Tibial nerve (tissue), 4 donors: ENCODE measurements around the gene SHROOM3. TPM values are rescaled to one million over a fixed set of nuclear protein-coding genes. Genes with fewer than 3 reads are reported as not detected.

Experiments
- DNase-seq, 2 donors: peaks; one replicate each; pipeline ENCODE4 v3.0.0-alpha.2; 2019; ENCODE audit warnings: low spot score in 2 of 2
- H3K27ac ChIP-seq, 4 donors: fragments of 200-600 bp; sonication (generic) in 3 of 4; one replicate each; pipeline ENCODE4 v1.5.1; 2017 to 2019; ENCODE audit warnings: mild to moderate bottlenecking in 1 of 4
- H3K27me3 ChIP-seq, 2 donors: fragments of 200-600 bp; sonication (generic) in 1 of 2; one replicate each; pipeline versions ENCODE4 v1.5.1 to v1.6.0; 2017 to 2019
- H3K36me3 ChIP-seq, 3 donors: fragments of 200-600 bp; sonication (generic); one replicate each; pipeline ENCODE4 v1.5.1; 2018 to 2019
- H3K4me1 ChIP-seq, 4 donors: fragments of 200-600 bp; sonication (generic) in 3 of 4; one replicate each; pipeline ENCODE4 v1.5.1; 2017 to 2019
- H3K4me3 ChIP-seq, 4 donors: fragments of 200-600 bp; sonication (generic) in 3 of 4; one replicate each; pipeline ENCODE4 v1.5.1; 2017 to 2019; ENCODE audit warnings: mild to moderate bottlenecking in 1 of 4, moderate library complexity in 1 of 4
- H3K9me3 ChIP-seq, 4 donors: fragments of 200-600 bp; sonication (generic) in 3 of 4; one replicate each; pipeline ENCODE4 v1.5.1; 2017 to 2019
- EP300 ChIP-seq, 2 donors: sonication (generic); formaldehyde crosslinking; IDR thresholded peaks; one replicate each; pipeline ENCODE4 v1.6.1; 2017; ENCODE audit warnings: antibody characterized with exemption in 2 of 2, mild to moderate bottlenecking in 1 of 2
- POLR2A ChIP-seq, 2 donors: fragments of 450-650 bp; IDR thresholded peaks; one replicate each; pipeline ENCODE4 v1.6.1; 2017; ENCODE audit warnings: antibody characterized with exemption in 2 of 2, mild to moderate bottlenecking in 2 of 2, moderate library complexity in 2 of 2
- WGBS, 2 donors: methylation state at CpG; one replicate each; pipeline ENCODE4 v1.1.5; 2018; 5-methylcytosine and 5-hydroxymethylcytosine counted together
- total RNA-seq, 4 donors: library from RNA; depleted of rRNA; stranded (reverse); fragments of >200 nt; gene quantifications; one replicate each; pipeline ENCODE4 v1.1.0, GENCODE V29; 2016
- TF ChIP-seq, protein P1 (sequence below), 5 experiments: fragments of 200-600 bp in 3 of 5; fragments of 450-650 bp in 2 of 5; sonication (generic) in 3 of 5; IDR thresholded peaks; one replicate each; pipeline ENCODE4 v1.5.1; 2016 to 2019; ENCODE audit warnings: antibody characterized with exemption in 5 of 5, mild to moderate bottlenecking in 3 of 5, moderate library complexity in 2 of 5

Gene SHROOM3
- total RNA-seq, 4 donors from 2014 or later = 28.0 to 49.8 (median 37.9) TPM

GRCh38 chr4:76747563-76747962 is 312.5 kb downstream of the SHROOM3 start:
- no peaks in the 10 kb centered on the region for H3K9me3 ChIP-seq
- no peak overlapping the region for H3K4me3 ChIP-seq
- no peak for DNase-seq
- 67 to 69% methylated on average over 2 of the region's 2 CpGs for WGBS, 2 donors
- H3K36me3 ChIP-seq = no peaks in the 10 kb centered on the region
- no peak overlapping the region for H3K27ac ChIP-seq
- peaks cover 0 to 31% (median 0%) of the 10 kb centered on the region in 4 donors for H3K4me1 ChIP-seq
- no peaks in the 10 kb centered on the region for H3K27me3 ChIP-seq
- TF ChIP-seq, protein P1, sequence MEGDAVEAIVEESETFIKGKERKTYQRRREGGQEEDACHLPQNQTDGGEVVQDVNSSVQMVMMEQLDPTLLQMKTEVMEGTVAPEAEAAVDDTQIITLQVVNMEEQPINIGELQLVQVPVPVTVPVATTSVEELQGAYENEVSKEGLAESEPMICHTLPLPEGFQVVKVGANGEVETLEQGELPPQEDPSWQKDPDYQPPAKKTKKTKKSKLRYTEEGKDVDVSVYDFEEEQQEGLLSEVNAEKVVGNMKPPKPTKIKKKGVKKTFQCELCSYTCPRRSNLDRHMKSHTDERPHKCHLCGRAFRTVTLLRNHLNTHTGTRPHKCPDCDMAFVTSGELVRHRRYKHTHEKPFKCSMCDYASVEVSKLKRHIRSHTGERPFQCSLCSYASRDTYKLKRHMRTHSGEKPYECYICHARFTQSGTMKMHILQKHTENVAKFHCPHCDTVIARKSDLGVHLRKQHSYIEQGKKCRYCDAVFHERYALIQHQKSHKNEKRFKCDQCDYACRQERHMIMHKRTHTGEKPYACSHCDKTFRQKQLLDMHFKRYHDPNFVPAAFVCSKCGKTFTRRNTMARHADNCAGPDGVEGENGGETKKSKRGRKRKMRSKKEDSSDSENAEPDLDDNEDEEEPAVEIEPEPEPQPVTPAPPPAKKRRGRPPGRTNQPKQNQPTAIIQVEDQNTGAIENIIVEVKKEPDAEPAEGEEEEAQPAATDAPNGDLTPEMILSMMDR (IDR thresholded peaks at IDR 0.05) = no peak
- no peak for TF ChIP-seq EP300 (IDR thresholded peaks at IDR 0.05)

GRCh38 chr4:76748649-76749048 is 313.6 kb downstream of the SHROOM3 start:
- H3K9me3 ChIP-seq = no peaks in the 10 kb centered on the region
- H3K36me3 ChIP-seq = no peaks in the 10 kb centered on the region
- 28 to 35% methylated on average over 6 of the region's 6 CpGs for WGBS, 2 donors
- peaks cover 0 to 31% (median 2%) of the 10 kb centered on the region in 4 donors for H3K4me1 ChIP-seq
- TF ChIP-seq, protein P1 (IDR thresholded peaks at IDR 0.05) = peak in 3 of 5 experiments; percentile 15 to 42 (median 22)
- no peak for TF ChIP-seq EP300 (IDR thresholded peaks at IDR 0.05)
- H3K27ac ChIP-seq = peak overlapping the region in 1 of 4 donors; percentile 5
- no peaks in the 10 kb centered on the region for H3K27me3 ChIP-seq
- H3K4me3 ChIP-seq = no peak overlapping the region
- peak in 1 of 2 donors; percentile 55 for DNase-seq

DNA sequence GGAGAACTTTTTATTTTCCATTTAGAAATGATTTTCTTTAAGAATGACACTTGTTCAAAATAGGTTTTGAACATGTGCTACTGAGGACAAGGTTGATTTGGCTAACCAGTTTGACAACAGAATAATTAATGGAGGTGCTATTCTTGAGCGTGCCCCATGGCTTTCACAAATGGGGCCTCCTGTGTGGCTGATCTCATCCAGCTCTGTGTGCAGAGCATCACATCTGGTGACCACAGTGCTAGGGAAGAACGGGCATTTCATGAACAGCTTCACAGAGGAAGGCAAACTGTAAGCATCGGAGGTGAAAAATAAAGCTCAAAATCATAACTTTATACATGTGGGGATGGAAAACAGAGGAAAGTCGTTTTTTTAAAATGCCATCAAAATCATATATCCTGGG is 314.3 kb downstream of the SHROOM3 start:
- DNase-seq = no peak
- H3K27me3 ChIP-seq = no peaks in the 10 kb centered on the region
- H3K4me1 ChIP-seq = peaks cover 0 to 31% (median 7%) of the 10 kb centered on the region in 4 donors
- H3K27ac ChIP-seq = no peak overlapping the region
- no peaks in the 10 kb centered on the region for H3K36me3 ChIP-seq
- no peaks in the 10 kb centered on the region for H3K9me3 ChIP-seq
- WGBS, 2 donors = 71 to 78% methylated on average over 4 of the region's 4 CpGs
- no peak overlapping the region for H3K4me3 ChIP-seq
- TF ChIP-seq, protein P1 (IDR thresholded peaks at IDR 0.05) = no peak
- no peak for TF ChIP-seq POLR2A (IDR thresholded peaks at IDR 0.05)
- TF ChIP-seq EP300 (IDR thresholded peaks at IDR 0.05) = no peak

DNA sequence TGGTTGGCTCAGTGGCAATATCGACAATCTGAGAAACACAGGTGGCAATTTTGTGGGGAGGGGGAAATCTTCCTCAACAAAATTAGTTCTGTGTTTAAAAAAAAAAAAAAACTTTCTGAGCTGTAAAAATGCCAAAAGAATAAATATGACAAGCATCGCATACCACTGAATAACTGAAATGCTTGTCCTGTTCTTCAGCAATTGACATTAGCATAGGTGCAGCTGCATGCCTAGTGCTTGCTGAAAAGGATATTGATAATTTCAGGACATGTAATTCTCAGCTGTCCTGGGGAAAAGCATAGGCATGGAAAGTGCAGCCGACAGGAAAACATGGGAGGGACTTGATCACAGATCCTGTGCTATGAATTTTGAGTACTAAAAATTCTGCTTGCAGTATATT is 315.7 kb downstream of the SHROOM3 start:
- Histone ChIP-seq H3K4me3 (no peak overlapping the region), H3K27me3 (no peaks in the 10 kb centered on the region), H3K27ac (no peak overlapping the region), H3K4me1 (peaks cover 0 to 35% (median 10%) of the 10 kb centered on the region in 4 donors), H3K36me3 (no peaks in the 10 kb centered on the region), H3K9me3 (no peaks in the 10 kb centered on the region)
- no peak for DNase-seq
- TF ChIP-seq EP300 (IDR thresholded peaks at IDR 0.05) = no peak
- TF ChIP-seq, protein P1 (IDR thresholded peaks at IDR 0.05) = no peak
- TF ChIP-seq POLR2A (IDR thresholded peaks at IDR 0.05) = no peak
- WGBS, 2 donors = 58 to 65% methylated on average over 3 of the region's 3 CpGs

GRCh38 chr4:76751612-76752343 is 316.7 kb downstream of the SHROOM3 start:
- TF ChIP-seq EP300 (IDR thresholded peaks at IDR 0.05) = no peak
- TF ChIP-seq POLR2A (IDR thresholded peaks at IDR 0.05) = no peak
- TF ChIP-seq, protein P1 (IDR thresholded peaks at IDR 0.05) = no peak
- Histone ChIP-seq H3K27ac (peak overlapping the region in 1 of 4 donors; percentile 81), H3K36me3 (no peaks in the 10 kb centered on the region), H3K4me1 (peaks cover 0 to 35% (median 10%) of the 10 kb centered on the region in 4 donors), H3K9me3 (no peaks in the 10 kb centered on the region), H3K27me3 (no peaks in the 10 kb centered on the region), H3K4me3 (no peak overlapping the region)
- WGBS, 2 donors = 94 to 95% methylated on average over 3 of the region's 3 CpGs
- no peak for DNase-seq
